ENCODE data around the gene IRF3. TPM values are rescaled to one million over a fixed set of nuclear protein-coding genes. Genes with fewer than 3 reads are reported as not detected.

The IRF3 gene
- total and polyA plus RNA-seq, 10 of the 15 experiments (the other 5 are each of a cell fraction or from before 2014, with no cell fraction given), result 5.5 to 110 (median 63.4) TPM

DNA sequence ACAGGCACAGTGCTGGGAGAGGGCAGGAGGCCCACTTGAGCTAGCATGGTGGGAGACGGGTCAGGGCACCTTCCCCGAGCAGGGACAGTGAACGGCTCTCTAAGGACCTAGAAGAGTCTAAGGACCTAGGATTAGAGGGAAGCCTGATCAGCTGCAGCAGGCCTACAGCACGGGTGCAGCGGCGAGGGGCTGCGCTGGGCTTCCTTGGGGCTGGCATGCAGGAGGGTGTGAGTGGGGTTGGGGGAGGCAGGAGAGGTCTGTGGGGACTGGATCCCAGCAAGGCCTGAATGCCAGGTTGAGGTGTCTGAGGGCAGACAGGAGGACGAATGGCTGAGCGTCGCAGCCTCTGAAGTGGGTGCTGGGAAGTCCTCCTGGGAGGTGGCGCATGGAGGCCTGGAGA is 20.1 kb downstream of the IRF3 start (continued):
- no peak for TF ChIP-seq MEF2A (IDR thresholded peaks at IDR 0.05; ENCODE audit: insufficient read depth, low read depth, low read length)
- TF ChIP-seq MTA3 (IDR thresholded peaks at IDR 0.05; ENCODE audit: borderline replicate concordance, low read length), result no peak
- TF ChIP-seq HSF1 (IDR thresholded peaks at IDR 0.05; ENCODE audit: low read depth, low read length), result no peak
- TF ChIP-seq IRF5 (IDR thresholded peaks at IDR 0.05; ENCODE audit: borderline replicate concordance), result no peak
- no peak for TF ChIP-seq MYB (IDR thresholded peaks at IDR 0.05; ENCODE audit: borderline replicate concordance, low read depth, low read length)
- TF ChIP-seq EED (IDR thresholded peaks at IDR 0.05; ENCODE audit: low read depth), result no peak
- TF ChIP-seq EP300 (IDR thresholded peaks at IDR 0.05; ENCODE audit: borderline replicate concordance in 1 of 2, control insufficient read depth in 1 of 2, low read depth in 2 of 2, low read length in 2 of 2), result no peak
- no peak for TF ChIP-seq PAX8 (IDR thresholded peaks at IDR 0.05)

DNA sequence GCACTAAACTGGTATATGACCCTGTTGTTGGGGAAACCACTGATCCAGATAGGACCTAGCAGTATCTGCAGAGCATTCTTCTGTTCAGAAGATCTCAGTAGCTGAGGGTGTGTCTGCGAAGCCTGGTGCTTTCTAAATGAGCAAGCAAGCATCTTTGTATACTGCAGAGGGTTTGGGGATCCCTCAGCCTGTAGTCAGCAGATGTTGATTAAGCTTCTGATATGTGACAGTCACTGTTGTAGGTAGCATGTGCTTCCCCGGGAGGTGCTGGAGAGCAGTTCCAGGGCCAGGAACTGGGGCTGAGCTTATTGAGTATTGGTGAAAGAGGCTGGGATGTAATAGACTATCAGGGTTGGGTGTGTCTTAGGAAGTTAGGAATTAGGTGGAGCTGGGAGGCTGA is 22.2 kb downstream of the IRF3 start:
- ATAC-seq, result no peak
- SMC1A ChIA-PET (ENCODE audit: uncharacterized antibody, unreplicated experiment), result interaction anchor here (0.9 to 1.9 kb wide), 5 partner anchors 12 to 36 kb away, joined by 3 to 9 read pairs (median 4); partner anchors contain the start of genes BCL2L12 and IRF3
- Histone ChIP-seq H3K4me2 (ENCODE audit: control insufficient read depth, insufficient read depth) (peak overlapping the region; percentile 62), H3K27me3 (replicated peaks in 1 of 2; ENCODE audit: control insufficient read depth in 2 of 2, insufficient read depth in 2 of 2, low read length in 1 of 2) (no peaks in the 10 kb centered on the region), H3K79me2 (ENCODE audit: control insufficient read depth, insufficient read depth, low read length) (peaks cover 36% of the 10 kb centered on the region), H3K4me3 (peak overlapping the region; percentile 32), H3K9me3 (replicated peaks; ENCODE audit: control insufficient read depth, insufficient read depth, low read length) (no peaks in the 10 kb centered on the region), H2AFZ (ENCODE audit: control insufficient read depth, low read depth, low read length) (no peak overlapping the region), H4K20me1 (ENCODE audit: control insufficient read depth, insufficient read depth) (no peaks in the 10 kb centered on the region), H3K4me1 (ENCODE audit: control insufficient read depth, insufficient read depth, low read length) (peaks cover 18% of the 10 kb centered on the region), H3K27ac (ENCODE audit: control insufficient read depth, insufficient read depth) (no peak overlapping the region; the same call in 1 of the 2 replicates), H3K36me3 (ENCODE audit: control insufficient read depth in 2 of 2, insufficient read depth in 2 of 2, low read length in 1 of 2) (peaks cover 0 to 5% of the 10 kb centered on the region in 2 experiments; a peak in 3 of 4 replicates), H3K9ac (ENCODE audit: control insufficient read depth, insufficient read depth, low read length) (peak overlapping the region; percentile 97; the same call in 1 of the 2 replicates)
- FAIRE-seq, result no peak
- WGBS (ENCODE audit: insufficient coverage, insufficient replicate concordance, low lambda C conversion rate, missing lambda C conversion rate), result 19% methylated on average over 2 of the region's 2 CpGs
- RAD21 ChIA-PET (ENCODE audit: unreplicated experiment), result interaction anchor here (1.5 to 5.1 kb wide), 3 partner anchors 21 to 37 kb away, joined by 3 to 131 read pairs (median 6); partner anchors contain the start of gene PRMT1
- in situ Hi-C loops (cut with MboI) (no loop called here), intact Hi-C loops (cut with micrococcal nuclease; ENCODE audit: unreplicated experiment) (loop anchor here (2.0 to 5.0 kb wide), 2 partner anchors 21 to 51 kb away; partner anchors contain the start of genes BCL2L12, IRF3 and PRR12)
- POLR2A ChIA-PET, result interaction anchor here (0.5 to 6.5 kb wide), 5 partner anchors 22 to 391 kb away, joined by 4 to 200 read pairs (median 23); partner anchors contain the start of genes BCL2L12, IRF3, NOSIP and PRMT1
- peak; percentile 58; the same call in 1 of the 2 replicates for TF ChIP-seq HDGF (IDR thresholded peaks at IDR 0.05)
- TF ChIP-seq JUND (IDR thresholded peaks at IDR 0.05; ENCODE audit: low read depth, low read length), result no peak
- TF ChIP-seq JUNB (IDR thresholded peaks at IDR 0.05), result peak; percentile 62
- TF ChIP-seq HDAC2 (IDR thresholded peaks at IDR 0.05), result no peak
- CTCF ChIA-PET, result interaction anchor here (1.0 to 5.1 kb wide), 6 partner anchors 21 to 138 kb away, joined by 3 to 130 read pairs (median 7); partner anchors contain the start of genes BCL2L12, IRF3 and PRMT1
- BruUV-seq (replicated peaks), result no TSS peak
- DNase-seq (ENCODE audit: low read depth, low spot score), result no peak
